ENCODE results near the gene BUB1.

Gene BUB1

DNA sequence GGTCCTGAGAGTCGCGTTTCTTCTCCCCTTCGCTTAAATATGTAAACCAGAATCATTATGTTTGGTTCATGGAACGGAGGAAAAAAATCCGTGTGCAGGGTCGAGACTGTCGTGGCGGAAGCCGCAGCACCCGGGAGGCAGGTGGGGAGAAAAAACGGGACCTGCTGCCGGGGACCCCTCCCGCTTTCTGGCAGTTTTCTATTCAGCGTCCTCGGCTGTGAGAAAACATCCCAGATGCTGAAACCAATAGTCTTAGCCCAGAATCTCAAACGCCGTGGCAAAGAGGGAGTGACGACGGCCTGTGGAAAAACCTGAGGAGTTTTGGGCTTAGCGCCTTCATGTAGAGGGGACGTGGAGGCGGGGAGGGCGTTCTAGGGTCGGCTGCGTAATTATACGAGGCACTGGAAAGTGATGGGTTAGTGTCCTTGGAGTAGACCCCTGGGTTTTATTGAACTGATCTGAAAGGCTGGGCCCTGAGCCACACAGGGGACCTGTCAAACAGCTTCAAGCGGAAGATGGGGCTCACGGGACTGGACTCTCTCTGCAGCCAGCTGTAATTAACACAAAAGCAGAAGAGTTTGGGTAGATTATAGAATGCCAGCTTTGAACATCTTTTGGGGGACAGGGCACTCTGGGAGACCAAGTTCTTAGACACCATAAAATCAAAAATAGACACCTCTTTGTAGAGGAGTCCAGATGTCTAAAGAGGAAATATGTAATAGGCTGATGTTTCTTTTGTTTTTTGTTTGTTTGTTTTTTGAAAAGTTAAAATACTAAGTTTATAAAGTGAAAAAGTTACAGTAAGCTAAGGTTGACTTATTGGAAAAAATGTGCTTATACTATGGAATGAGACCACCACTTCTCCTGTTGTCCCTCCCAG, 834 bp upstream of the BUB1 start:
- DNase-seq (ENCODE audit: insufficient read length, low spot score) = peak; percentile 26
- FAIRE-seq = peak; percentile 48

GRCh38 chr2:110677080-110677479, 783 bp downstream of the BUB1 start:
- no peak for FAIRE-seq
- TF ChIP-seq POLR2AphosphoS5 (IDR thresholded peaks at IDR 0.05; ENCODE audit: low read depth, low read length) (no peak), SPI1 (IDR thresholded peaks at IDR 0.05; ENCODE audit: low read depth, low read length) (no peak), POU2F2 (IDR thresholded peaks at IDR 0.05; ENCODE audit: low read depth, low read length) (no peak), PAX5 (IDR thresholded peaks at IDR 0.05; ENCODE audit: insufficient read depth, low read length, severe bottlenecking) (no peak), POLR2A (IDR thresholded peaks at IDR 0.05; ENCODE audit: low read depth, low read length) (no peak), TAF1 (IDR thresholded peaks at IDR 0.05; ENCODE audit: low read depth, low read length) (no peak)
- DNase-seq (ENCODE audit: insufficient read length, low spot score) = no peak

More for the DNA sequence above, 834 bp upstream of the BUB1 start:
- TF ChIP-seq PAX5 (IDR thresholded peaks at IDR 0.05; ENCODE audit: insufficient read depth, low read length, severe bottlenecking) = no peak
- no peak for TF ChIP-seq POLR2A (IDR thresholded peaks at IDR 0.05; ENCODE audit: low read depth, low read length)
- no peak; the same call in 1 of the 2 replicates for TF ChIP-seq POLR2AphosphoS5 (IDR thresholded peaks at IDR 0.05; ENCODE audit: low read depth, low read length)
- no peak for TF ChIP-seq POU2F2 (IDR thresholded peaks at IDR 0.05; ENCODE audit: low read depth, low read length)
- TF ChIP-seq TAF1 (IDR thresholded peaks at IDR 0.05; ENCODE audit: low read depth, low read length) = no peak
- TF ChIP-seq SPI1 (IDR thresholded peaks at IDR 0.05; ENCODE audit: low read depth, low read length) = no peak

DNA sequence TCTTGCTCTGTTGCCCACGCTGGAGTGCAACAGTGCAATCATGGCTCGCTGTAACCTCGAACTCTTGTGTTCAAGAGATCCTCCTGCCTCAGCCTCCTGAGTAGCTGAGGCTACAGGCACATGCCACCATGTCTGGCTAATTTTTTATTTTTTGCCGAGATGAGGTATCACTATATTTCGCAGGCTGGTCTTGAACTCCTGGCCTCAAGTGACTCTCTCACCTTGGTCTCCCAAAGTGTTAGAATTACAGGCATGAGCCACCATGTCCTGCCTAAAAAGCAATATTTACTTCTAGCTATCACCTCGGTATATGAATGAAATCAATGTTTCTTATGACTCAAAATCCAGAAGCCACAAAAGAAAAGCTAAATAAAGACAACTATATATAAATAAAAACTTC, 2.2 kb downstream of the BUB1 start:
- TF ChIP-seq SPI1 (IDR thresholded peaks at IDR 0.05; ENCODE audit: low read depth, low read length) = no peak
- TF ChIP-seq POU2F2 (IDR thresholded peaks at IDR 0.05; ENCODE audit: low read depth, low read length) = no peak
- no peak for TF ChIP-seq POLR2A (IDR thresholded peaks at IDR 0.05; ENCODE audit: low read depth, low read length)
- TF ChIP-seq POLR2AphosphoS5 (IDR thresholded peaks at IDR 0.05; ENCODE audit: low read depth, low read length) = no peak
- FAIRE-seq (no peak), DNase-seq (ENCODE audit: insufficient read length, low spot score) (no peak)

- DNase-seq (ENCODE audit: insufficient read length, low spot score) (peak; percentile 39), FAIRE-seq (peak; percentile 90)
- no peak for TF ChIP-seq POLR2AphosphoS5 (IDR thresholded peaks at IDR 0.05; ENCODE audit: low read depth, low read length)
- peak; percentile 95 for TF ChIP-seq POU2F2 (IDR thresholded peaks at IDR 0.05; ENCODE audit: low read depth, low read length)
- peak; percentile 76 for TF ChIP-seq PAX5 (IDR thresholded peaks at IDR 0.05; ENCODE audit: insufficient read depth, low read length, severe bottlenecking)
- no peak for TF ChIP-seq POLR2A (IDR thresholded peaks at IDR 0.05; ENCODE audit: low read depth, low read length)
- TF ChIP-seq TAF1 (IDR thresholded peaks at IDR 0.05; ENCODE audit: low read depth, low read length) = no peak
- no peak for TF ChIP-seq SPI1 (IDR thresholded peaks at IDR 0.05; ENCODE audit: low read depth, low read length)
Measured at GRCh38 chr2:110674620-110675555, 3.0 kb downstream of the BUB1 start.

DNA sequence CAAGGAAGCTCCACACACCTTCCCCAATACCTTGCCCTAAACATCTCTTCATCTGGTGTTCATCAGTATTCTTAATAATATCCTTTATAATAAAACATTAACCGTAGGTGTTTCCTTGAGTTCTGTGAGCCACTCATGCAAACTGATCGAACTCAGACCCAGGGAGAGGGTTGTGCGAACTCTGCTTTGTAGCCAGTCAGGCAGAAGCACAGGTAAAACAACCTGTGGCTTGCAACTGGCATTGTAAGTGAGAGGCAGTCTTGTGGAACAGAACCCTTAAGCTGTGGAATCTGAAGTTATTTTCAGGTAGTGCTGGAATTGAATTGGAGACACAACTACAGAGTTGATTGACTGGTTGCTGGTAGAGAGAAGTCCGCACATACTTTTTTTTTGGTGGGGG, 4.7 kb downstream of the BUB1 start:
- TF ChIP-seq TAF1 (IDR thresholded peaks at IDR 0.05; ENCODE audit: low read depth, low read length) = no peak
- no peak for TF ChIP-seq POLR2AphosphoS5 (IDR thresholded peaks at IDR 0.05; ENCODE audit: low read depth, low read length)
- no peak for TF ChIP-seq PAX5 (IDR thresholded peaks at IDR 0.05; ENCODE audit: insufficient read depth, low read length, severe bottlenecking)
- TF ChIP-seq POU2F2 (IDR thresholded peaks at IDR 0.05; ENCODE audit: low read depth, low read length) = no peak
- TF ChIP-seq SPI1 (IDR thresholded peaks at IDR 0.05; ENCODE audit: low read depth, low read length) = no peak
- no peak for TF ChIP-seq POLR2A (IDR thresholded peaks at IDR 0.05; ENCODE audit: low read depth, low read length)
- FAIRE-seq (no peak), DNase-seq (ENCODE audit: insufficient read length, low spot score) (no peak)

- TF ChIP-seq SPI1 (IDR thresholded peaks at IDR 0.05; ENCODE audit: low read depth, low read length) (peak; percentile 36), POLR2A (IDR thresholded peaks at IDR 0.05; ENCODE audit: low read depth, low read length) (no peak)
- no peak for DNase-seq (ENCODE audit: insufficient read length, low spot score)
- peak; percentile 5 for FAIRE-seq
Measured at GRCh38 chr2:110670826-110671225, 7.0 kb downstream of the BUB1 start.

DNA sequence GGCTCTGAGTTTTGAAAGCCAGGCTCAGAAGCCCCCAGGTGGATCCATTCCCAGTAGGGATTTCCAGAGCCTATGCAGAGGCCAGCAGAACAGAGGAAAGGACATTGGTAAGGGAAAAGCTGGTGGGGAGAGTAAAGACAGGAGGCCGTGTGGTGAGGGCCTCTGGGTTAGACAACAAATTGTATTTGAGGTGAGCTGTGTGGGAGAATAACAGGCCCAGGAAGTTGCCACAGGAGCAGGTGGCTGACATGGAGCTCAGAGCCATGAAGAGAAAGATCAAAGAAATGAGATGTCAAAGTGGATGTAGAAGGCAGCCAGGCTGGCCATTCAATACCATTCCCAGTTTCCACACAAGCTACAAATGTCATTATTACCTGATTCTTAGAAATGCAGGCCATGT, 8.8 kb downstream of the BUB1 start:
- FAIRE-seq = no peak
- no peak for DNase-seq (ENCODE audit: insufficient read length, low spot score)

DNA sequence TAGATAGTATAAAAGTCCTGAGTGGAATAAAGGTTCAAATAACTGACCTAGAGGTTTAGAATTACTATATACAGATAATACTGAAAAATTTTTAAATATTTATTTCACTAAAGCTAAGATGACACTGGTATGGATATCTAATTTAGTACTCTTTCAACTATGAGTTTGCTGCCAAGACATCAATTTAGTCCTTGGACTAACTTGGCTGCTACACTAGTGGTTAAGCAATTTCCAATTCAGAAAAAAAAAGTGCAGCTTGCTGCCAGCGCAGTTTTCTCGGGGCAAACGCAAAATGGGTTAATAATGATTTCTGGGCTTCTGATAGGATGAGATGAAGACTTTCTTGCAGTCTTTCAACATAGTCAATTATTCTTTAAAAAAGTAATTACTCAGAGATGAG, 10.8 kb downstream of the BUB1 start:
- FAIRE-seq (no peak), DNase-seq (ENCODE audit: insufficient read length, low spot score) (no peak)
- TF ChIP-seq PAX5 (IDR thresholded peaks at IDR 0.05; ENCODE audit: insufficient read depth, low read length, severe bottlenecking) (no peak), SPI1 (IDR thresholded peaks at IDR 0.05; ENCODE audit: low read depth, low read length) (no peak), TAF1 (IDR thresholded peaks at IDR 0.05; ENCODE audit: low read depth, low read length) (no peak), POLR2A (IDR thresholded peaks at IDR 0.05; ENCODE audit: low read depth, low read length) (no peak), POLR2AphosphoS5 (IDR thresholded peaks at IDR 0.05; ENCODE audit: low read depth, low read length) (no peak), POU2F2 (IDR thresholded peaks at IDR 0.05; ENCODE audit: low read depth, low read length) (no peak)

More for the DNA sequence above, 8.8 kb downstream of the BUB1 start:
- TF ChIP-seq POLR2AphosphoS5 (IDR thresholded peaks at IDR 0.05; ENCODE audit: low read depth, low read length) = no peak
- no peak for TF ChIP-seq TAF1 (IDR thresholded peaks at IDR 0.05; ENCODE audit: low read depth, low read length)
- no peak for TF ChIP-seq SPI1 (IDR thresholded peaks at IDR 0.05; ENCODE audit: low read depth, low read length)
- TF ChIP-seq POU2F2 (IDR thresholded peaks at IDR 0.05; ENCODE audit: low read depth, low read length) = no peak
- no peak for TF ChIP-seq PAX5 (IDR thresholded peaks at IDR 0.05; ENCODE audit: insufficient read depth, low read length, severe bottlenecking)
- TF ChIP-seq POLR2A (IDR thresholded peaks at IDR 0.05; ENCODE audit: low read depth, low read length) = no peak

DNA sequence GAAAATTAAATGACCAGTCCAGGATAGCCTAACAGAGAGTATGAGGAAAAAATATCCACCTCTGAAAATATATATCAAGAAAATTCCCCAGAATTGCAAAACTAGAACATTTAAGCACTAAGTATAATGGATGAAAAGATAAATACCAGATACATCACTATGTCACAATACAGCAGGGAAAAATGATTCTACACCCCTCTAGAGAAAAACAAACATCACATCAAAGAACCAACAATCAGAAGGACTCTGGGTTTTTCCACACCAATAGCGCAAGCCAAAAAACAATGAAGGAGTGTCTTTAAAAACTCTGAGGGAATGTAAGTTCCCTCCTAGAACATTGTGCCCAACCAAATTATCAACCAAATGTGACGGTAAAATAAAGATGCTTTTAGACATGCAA, 13.7 kb downstream of the BUB1 start:
- DNase-seq (ENCODE audit: insufficient read length, low spot score) = no peak
- FAIRE-seq = no peak
- TF ChIP-seq PAX5 (IDR thresholded peaks at IDR 0.05; ENCODE audit: insufficient read depth, low read length, severe bottlenecking) (no peak), TAF1 (IDR thresholded peaks at IDR 0.05; ENCODE audit: low read depth, low read length) (no peak), POU2F2 (IDR thresholded peaks at IDR 0.05; ENCODE audit: low read depth, low read length) (no peak), POLR2A (IDR thresholded peaks at IDR 0.05; ENCODE audit: low read depth, low read length) (no peak), SPI1 (IDR thresholded peaks at IDR 0.05; ENCODE audit: low read depth, low read length) (no peak), POLR2AphosphoS5 (IDR thresholded peaks at IDR 0.05; ENCODE audit: low read depth, low read length) (no peak)

Measured in GM12891 (cell line).